GM23338 (cell line): Measurements from ENCODE around the gene SLC7A6.

Experiments
- CREB1 ChIP-seq: fragments of 250-450 bp; sonication (Bioruptor Pico); IDR thresholded peaks from 2 replicates; pipeline ENCODE4 v1.5.0; 2020; ENCODE audit warnings: low read depth, mild to moderate bottlenecking, moderate library complexity
- EZH2 ChIP-seq: fragments of 200-600 bp; sonication (generic); IDR thresholded peaks from one replicate; pipeline ENCODE4 v1.8.0; 2017; ENCODE audit warnings: antibody characterized with exemption, mild to moderate bottlenecking, low read depth; ENCODE audit not compliant: unreplicated experiment
- EZH2phosphoT487 ChIP-seq: fragments of 200-600 bp; sonication (generic); IDR thresholded peaks from one replicate; pipeline ENCODE4 v1.8.1; 2018; ENCODE audit warnings: antibody characterized with exemption; ENCODE audit not compliant: unreplicated experiment
- POLR2AphosphoS5 ChIP-seq: IDR thresholded peaks from 2 replicates; pipeline ENCODE4 v1.6.1; 2016; ENCODE audit warnings: antibody characterized with exemption, low read depth
- STAT1 ChIP-seq: IDR thresholded peaks from one replicate; pipeline ENCODE4 v1.6.1; 2016; ENCODE audit warnings: antibody characterized with exemption; ENCODE audit not compliant: unreplicated experiment
- ZNF114 ChIP-seq: fragments of 250-450 bp; sonication (Bioruptor Pico); IDR thresholded peaks from 2 replicates; pipeline ENCODE4 v1.5.0; 2020; ENCODE audit warnings: mild to moderate bottlenecking, moderate library complexity
- TF ChIP-seq, protein P1 (sequence below), 2 experiments: fragments of 200-600 bp in 1 of 2; sonication (generic) in 1 of 2; conservative IDR thresholded peaks; 2 replicates each; pipeline versions ENCODE4 v1.5.1 to v1.6.1; 2016 to 2017; ENCODE audit warnings: antibody characterized with exemption in 2 of 2, low read depth in 2 of 2, mild to moderate bottlenecking in 2 of 2, moderate library complexity in 1 of 2
- TF ChIP-seq, protein P2 (sequence below): IDR thresholded peaks from one replicate; pipeline ENCODE4 v1.6.1; 2018; ENCODE audit warnings: antibody characterized with exemption; ENCODE audit not compliant: unreplicated experiment

DNA sequence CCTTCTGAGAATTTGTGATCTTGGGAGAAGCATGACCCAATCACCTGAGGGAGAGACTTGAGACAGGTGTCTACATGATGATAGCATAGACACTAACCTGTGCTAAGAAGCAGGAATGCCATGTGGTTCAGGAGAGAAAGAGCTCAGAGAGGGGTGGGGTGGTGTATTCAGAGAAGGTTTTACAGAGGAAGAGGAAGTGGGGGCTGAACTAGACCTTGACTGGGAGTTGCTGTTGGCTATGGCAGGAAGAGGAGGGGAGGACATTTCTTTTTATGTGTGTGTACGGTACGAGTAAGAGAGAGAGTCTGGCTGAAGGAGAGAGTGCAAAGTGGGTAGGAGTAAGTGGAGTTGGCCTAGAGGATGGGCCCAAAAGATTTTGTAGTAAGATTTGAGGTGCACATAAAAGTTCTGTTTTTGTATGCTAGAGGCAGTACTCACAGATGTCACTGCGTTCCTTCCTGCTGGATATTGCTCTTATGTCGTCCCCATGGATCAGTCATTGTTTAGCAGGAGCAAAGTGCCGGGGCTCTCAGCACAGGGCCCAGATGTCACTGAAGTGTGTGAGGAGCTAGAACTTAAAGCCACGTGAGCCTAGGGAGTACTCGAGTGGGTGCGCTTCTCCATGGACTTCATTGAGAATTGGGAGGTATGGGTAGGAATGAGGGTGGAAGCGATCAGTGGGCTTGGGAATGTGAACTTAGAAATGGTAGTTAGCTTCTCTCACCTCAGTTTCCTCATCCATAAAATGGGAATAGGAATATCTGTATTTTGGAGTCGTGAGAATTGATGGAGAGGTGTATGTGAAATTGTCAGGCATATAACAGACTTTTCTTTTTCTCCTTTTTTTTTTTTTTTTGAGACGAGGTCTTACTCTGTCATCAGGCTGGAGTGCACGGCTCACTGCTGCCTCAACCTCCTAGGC lies 22.1 kb downstream of the SLC7A6 start:
- no peak for TF ChIP-seq POLR2AphosphoS5
- TF ChIP-seq, protein P1, sequence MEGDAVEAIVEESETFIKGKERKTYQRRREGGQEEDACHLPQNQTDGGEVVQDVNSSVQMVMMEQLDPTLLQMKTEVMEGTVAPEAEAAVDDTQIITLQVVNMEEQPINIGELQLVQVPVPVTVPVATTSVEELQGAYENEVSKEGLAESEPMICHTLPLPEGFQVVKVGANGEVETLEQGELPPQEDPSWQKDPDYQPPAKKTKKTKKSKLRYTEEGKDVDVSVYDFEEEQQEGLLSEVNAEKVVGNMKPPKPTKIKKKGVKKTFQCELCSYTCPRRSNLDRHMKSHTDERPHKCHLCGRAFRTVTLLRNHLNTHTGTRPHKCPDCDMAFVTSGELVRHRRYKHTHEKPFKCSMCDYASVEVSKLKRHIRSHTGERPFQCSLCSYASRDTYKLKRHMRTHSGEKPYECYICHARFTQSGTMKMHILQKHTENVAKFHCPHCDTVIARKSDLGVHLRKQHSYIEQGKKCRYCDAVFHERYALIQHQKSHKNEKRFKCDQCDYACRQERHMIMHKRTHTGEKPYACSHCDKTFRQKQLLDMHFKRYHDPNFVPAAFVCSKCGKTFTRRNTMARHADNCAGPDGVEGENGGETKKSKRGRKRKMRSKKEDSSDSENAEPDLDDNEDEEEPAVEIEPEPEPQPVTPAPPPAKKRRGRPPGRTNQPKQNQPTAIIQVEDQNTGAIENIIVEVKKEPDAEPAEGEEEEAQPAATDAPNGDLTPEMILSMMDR (conservative IDR thresholded peaks at IDR 0.05; ENCODE audit: low read depth in 2 of 2), result no peak
- TF ChIP-seq CREB1 (CRISPR knock-in tag), result no peak
- no peak for TF ChIP-seq EZH2
- no peak for TF ChIP-seq EZH2phosphoT487
- TF ChIP-seq, protein P2, sequence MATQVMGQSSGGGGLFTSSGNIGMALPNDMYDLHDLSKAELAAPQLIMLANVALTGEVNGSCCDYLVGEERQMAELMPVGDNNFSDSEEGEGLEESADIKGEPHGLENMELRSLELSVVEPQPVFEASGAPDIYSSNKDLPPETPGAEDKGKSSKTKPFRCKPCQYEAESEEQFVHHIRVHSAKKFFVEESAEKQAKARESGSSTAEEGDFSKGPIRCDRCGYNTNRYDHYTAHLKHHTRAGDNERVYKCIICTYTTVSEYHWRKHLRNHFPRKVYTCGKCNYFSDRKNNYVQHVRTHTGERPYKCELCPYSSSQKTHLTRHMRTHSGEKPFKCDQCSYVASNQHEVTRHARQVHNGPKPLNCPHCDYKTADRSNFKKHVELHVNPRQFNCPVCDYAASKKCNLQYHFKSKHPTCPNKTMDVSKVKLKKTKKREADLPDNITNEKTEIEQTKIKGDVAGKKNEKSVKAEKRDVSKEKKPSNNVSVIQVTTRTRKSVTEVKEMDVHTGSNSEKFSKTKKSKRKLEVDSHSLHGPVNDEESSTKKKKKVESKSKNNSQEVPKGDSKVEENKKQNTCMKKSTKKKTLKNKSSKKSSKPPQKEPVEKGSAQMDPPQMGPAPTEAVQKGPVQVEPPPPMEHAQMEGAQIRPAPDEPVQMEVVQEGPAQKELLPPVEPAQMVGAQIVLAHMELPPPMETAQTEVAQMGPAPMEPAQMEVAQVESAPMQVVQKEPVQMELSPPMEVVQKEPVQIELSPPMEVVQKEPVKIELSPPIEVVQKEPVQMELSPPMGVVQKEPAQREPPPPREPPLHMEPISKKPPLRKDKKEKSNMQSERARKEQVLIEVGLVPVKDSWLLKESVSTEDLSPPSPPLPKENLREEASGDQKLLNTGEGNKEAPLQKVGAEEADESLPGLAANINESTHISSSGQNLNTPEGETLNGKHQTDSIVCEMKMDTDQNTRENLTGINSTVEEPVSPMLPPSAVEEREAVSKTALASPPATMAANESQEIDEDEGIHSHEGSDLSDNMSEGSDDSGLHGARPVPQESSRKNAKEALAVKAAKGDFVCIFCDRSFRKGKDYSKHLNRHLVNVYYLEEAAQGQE, result no peak
- no peak for TF ChIP-seq STAT1
- TF ChIP-seq ZNF114, result no peak
